DND-41 (cell line): ENCODE data around the gene BICDL1.

ENCODE experiments used
- CTCF ChIP-seq: IDR thresholded peaks from 2 replicates; pipeline ENCODE4 v1.5.1; 2012; ENCODE audit warnings: borderline replicate concordance, low read length, moderate library complexity, mild to moderate bottlenecking; ENCODE audit not compliant: poor library complexity, severe bottlenecking; ENCODE audit errors: extremely low read depth
- EZH2 ChIP-seq: IDR thresholded peaks from 3 replicates; pipeline ENCODE4 v1.6.1; 2012; ENCODE audit warnings: borderline replicate concordance, low read depth, mild to moderate bottlenecking, moderate library complexity, low read length, inconsistent platforms; ENCODE audit not compliant: severe bottlenecking

GRCh38 chr12:120069278-120069677 is 80.2 kb downstream of the BICDL1 start:
- TF ChIP-seq CTCF, result no peak
- TF ChIP-seq EZH2, result no peak
